Body of pancreas (tissue), 4 donors: ENCODE data around the gene ACVR1. TPM values are rescaled to one million over a fixed set of nuclear protein-coding genes. Genes with fewer than 3 reads are reported as not detected.

ENCODE experiments used
- ATAC-seq: fragments of 150-250 bp; one replicate; pipeline ENCODE4 v1.9.1; 2016
- DNase-seq, 4 donors: peaks; one replicate each; pipeline ENCODE4 v3.0.0-alpha.2; 2019
- H3K27ac ChIP-seq, 4 donors: fragments of 200-600 bp; sonication (generic); 1 replicate in 3 of 4; 2 replicates in 1 of 4; pipeline versions ENCODE4 v1.5.1 to v1.6.1; 2016 to 2019; ENCODE audit warnings: mild to moderate bottlenecking in 1 of 4, mixed read lengths in 1 of 4, moderate library complexity in 1 of 4
- H3K27me3 ChIP-seq, 2 donors: fragments of 200-600 bp; sonication (generic); one replicate each; pipeline ENCODE4 v1.6.0; 2016; ENCODE audit warnings: mild to moderate bottlenecking in 1 of 2
- H3K36me3 ChIP-seq, 2 donors: fragments of 200-600 bp; sonication (generic); replicated peaks in 1 of 2; 2 replicates each; pipeline ENCODE4 v1.5.1; 2016; ENCODE audit warnings: low read depth in 2 of 2; ENCODE audit not compliant: insufficient read depth in 1 of 2
- H3K4me1 ChIP-seq: fragments of 200-600 bp; sonication (generic); one replicate; pipeline ENCODE4 v1.6.0; 2016
- H3K4me3 ChIP-seq, 2 donors: fragments of 200-600 bp; sonication (generic); 1 replicate in 1 of 2; 2 replicates in 1 of 2; pipeline ENCODE4 v1.5.1; 2016 to 2019
- H3K9me3 ChIP-seq, 3 donors: fragments of 200-600 bp; sonication (generic); 1 replicate in 2 of 3; 2 replicates in 1 of 3; pipeline ENCODE4 v1.5.1; 2016
- CTCF ChIP-seq, 7 experiments: fragments of 450-650 bp in 4 of 7; fragments of 200-600 bp in 3 of 7; sonication (generic) in 3 of 7; IDR thresholded peaks; one replicate each; pipeline ENCODE4 v1.5.1; 2016 to 2019; ENCODE audit warnings: antibody characterized with exemption in 7 of 7
- POLR2A ChIP-seq, 3 donors: fragments of 450-650 bp; IDR thresholded peaks; one replicate each; pipeline ENCODE4 v1.6.1; 2016; ENCODE audit warnings: antibody characterized with exemption in 3 of 3, mild to moderate bottlenecking in 2 of 3
- WGBS, 2 donors: methylation state at CpG; one replicate each; pipeline ENCODE4 v1.1.5; 2017; 5-methylcytosine and 5-hydroxymethylcytosine counted together
- intact Hi-C: fragments of 100-400 bp; cut with DNase I; formaldehyde crosslinking; loops from one replicate; pipeline ENCODE4 v1.15.1; 2023
- total RNA-seq, 2 donors: library from RNA; depleted of rRNA; stranded (reverse); fragments of >200 nt; gene quantifications; one replicate each; pipeline ENCODE4 v1.1.0, GENCODE V29; 2016

Gene ACVR1
- total RNA-seq, 2 donors from 2014 or later: 14.0 to 18.5 TPM

- Histone ChIP-seq H3K4me3 (no peak overlapping the region), H3K36me3 (peaks cover 0 to 6% of the 10 kb centered on the region in 2 donors), H3K27me3 (no peaks in the 10 kb centered on the region), H3K4me1 (peaks cover 6% of the 10 kb centered on the region), H3K27ac (no peak overlapping the region), H3K9me3 (no peaks in the 10 kb centered on the region)
- WGBS, 2 donors: 93 to 96% methylated on average over 4 of the region's 4 CpGs
- no peak for DNase-seq
- no peak for ATAC-seq
- intact Hi-C loops: no loop called here
- TF ChIP-seq POLR2A (IDR thresholded peaks at IDR 0.05) (no peak), CTCF (IDR thresholded peaks at IDR 0.05) (no peak)
Observed at GRCh38 chr2:157822533-157822932, 53.6 kb downstream of the ACVR1 start.

GRCh38 chr2:157821519-157822131 lies 54.5 kb downstream of the ACVR1 start:
- TF ChIP-seq POLR2A (IDR thresholded peaks at IDR 0.05) (no peak), CTCF (IDR thresholded peaks at IDR 0.05) (no peak)
- WGBS, 2 donors: 33% methylated on average over 1 of the region's 1 CpG

GRCh38 chr2:157820193-157820592 lies 55.9 kb downstream of the ACVR1 start:
- H3K9me3 ChIP-seq: no peaks in the 10 kb centered on the region
- DNase-seq (no peak), ATAC-seq (no peak)
- H3K27ac ChIP-seq: no peak overlapping the region
- intact Hi-C loops: no loop called here
- H3K4me3 ChIP-seq: no peak overlapping the region
- H3K27me3 ChIP-seq: no peaks in the 10 kb centered on the region
- peaks cover 0 to 8% of the 10 kb centered on the region in 2 donors for H3K36me3 ChIP-seq
- H3K4me1 ChIP-seq: peaks cover 6% of the 10 kb centered on the region
- no peak for TF ChIP-seq POLR2A (IDR thresholded peaks at IDR 0.05)
- TF ChIP-seq CTCF (IDR thresholded peaks at IDR 0.05): no peak
- 88 to 92% methylated on average over 3 of the region's 3 CpGs for WGBS, 2 donors

More at GRCh38 chr2:157821519-157822131, 54.5 kb downstream of the ACVR1 start:
- H3K4me1 ChIP-seq: peaks cover 6% of the 10 kb centered on the region
- H3K36me3 ChIP-seq: peaks cover 0 to 8% of the 10 kb centered on the region in 2 donors
- no peak overlapping the region for H3K4me3 ChIP-seq
- H3K9me3 ChIP-seq: no peaks in the 10 kb centered on the region
- H3K27ac ChIP-seq: no peak overlapping the region
- H3K27me3 ChIP-seq: no peaks in the 10 kb centered on the region
- ATAC-seq (no peak), DNase-seq (no peak)
- intact Hi-C loops: no loop called here

- TF ChIP-seq POLR2A (IDR thresholded peaks at IDR 0.05): no peak
- Histone ChIP-seq H3K27me3 (no peaks in the 10 kb centered on the region), H3K36me3 (peaks cover 0 to 8% of the 10 kb centered on the region in 2 donors), H3K9me3 (no peaks in the 10 kb centered on the region), H3K27ac (no peak overlapping the region), H3K4me1 (peaks cover 6% of the 10 kb centered on the region), H3K4me3 (no peak overlapping the region)
- ATAC-seq: no peak
- DNase-seq: no peak
- 83 to 96% methylated on average over 5 of the region's 5 CpGs for WGBS, 2 donors
- intact Hi-C loops: no loop called here
Observed at GRCh38 chr2:157819761-157820160, 56.4 kb downstream of the ACVR1 start.

GRCh38 chr2:157818227-157818626 lies 57.9 kb downstream of the ACVR1 start:
- Histone ChIP-seq H3K4me3 (no peak overlapping the region), H3K27ac (no peak overlapping the region), H3K4me1 (peaks cover 6% of the 10 kb centered on the region), H3K27me3 (no peaks in the 10 kb centered on the region), H3K36me3 (peaks cover 0 to 8% of the 10 kb centered on the region in 2 donors), H3K9me3 (no peaks in the 10 kb centered on the region)
- ATAC-seq: no peak
- DNase-seq: no peak
- TF ChIP-seq POLR2A (IDR thresholded peaks at IDR 0.05) (no peak), CTCF (IDR thresholded peaks at IDR 0.05) (no peak)
- 96 to 97% methylated on average over 7 of the region's 7 CpGs for WGBS, 2 donors
- intact Hi-C loops: no loop called here
